ENCODE measurements around the gene CHST11. TPM values are rescaled to one million over a fixed set of nuclear protein-coding genes. Genes with fewer than 3 reads are reported as not detected.

CHST11 gene
- total and polyA plus RNA-seq, 9 donors, result 4.0 to 39.9 (median 20.1) TPM

- no peak overlapping the region for H3K27ac ChIP-seq
- no peak for DNase-seq
- intact Hi-C loops (cut with DNase I), result no loop called here
These were observed 289.8 kb downstream of the CHST11 start for GRCh38 chr12:104746467-104747088.

GRCh38 chr12:104747330-104747729, 290.6 kb downstream of the CHST11 start:
- no peak overlapping the region for H3K27ac ChIP-seq
- H3K9me3 ChIP-seq, result no peaks in the 10 kb centered on the region
- no peak for TF ChIP-seq POLR2A (IDR thresholded peaks at IDR 0.05)
- no peak for TF ChIP-seq CTCF (IDR thresholded peaks at IDR 0.05)
- H3K27me3 ChIP-seq, result no peaks in the 10 kb centered on the region
- intact Hi-C loops (cut with DNase I), result no loop called here
- WGBS, 3 donors, result 79 to 84% (median 80%) methylated on average over 2 of the region's 2 CpGs
- H3K36me3 ChIP-seq, result no peaks in the 10 kb centered on the region
- no peak for DNase-seq
- H3K4me3 ChIP-seq, result no peak overlapping the region
- H3K4me1 ChIP-seq (ENCODE audit: insufficient read depth), result no peaks in the 10 kb centered on the region

More at GRCh38 chr12:104746467-104747088, 289.8 kb downstream of the CHST11 start:
- Histone ChIP-seq H3K27me3 (no peaks in the 10 kb centered on the region), H3K4me3 (no peak overlapping the region), H3K4me1 (ENCODE audit: insufficient read depth) (no peaks in the 10 kb centered on the region), H3K9me3 (no peaks in the 10 kb centered on the region), H3K36me3 (no peaks in the 10 kb centered on the region)
- TF ChIP-seq EP300 (IDR thresholded peaks at IDR 0.05) (no peak), CTCF (IDR thresholded peaks at IDR 0.05) (no peak), POLR2A (IDR thresholded peaks at IDR 0.05) (no peak)
- 73 to 79% (median 76%) methylated on average over 6 of the region's 6 CpGs for WGBS, 3 donors

- TF ChIP-seq CTCF (IDR thresholded peaks at IDR 0.05), result no peak
- no peak for TF ChIP-seq EP300 (IDR thresholded peaks at IDR 0.05)
- no peak for TF ChIP-seq POLR2A (IDR thresholded peaks at IDR 0.05)
- intact Hi-C loops (cut with DNase I), result no loop called here
- Histone ChIP-seq H3K27me3 (no peaks in the 10 kb centered on the region), H3K9me3 (no peaks in the 10 kb centered on the region), H3K27ac (no peak overlapping the region), H3K36me3 (no peaks in the 10 kb centered on the region), H3K4me3 (no peak overlapping the region), H3K4me1 (ENCODE audit: insufficient read depth) (no peaks in the 10 kb centered on the region)
- WGBS, 3 donors, result 62 to 65% (median 63%) methylated on average over 8 of the region's 8 CpGs
- no peak for DNase-seq
These were observed 291.2 kb downstream of the CHST11 start for GRCh38 chr12:104747955-104748354.

- intact Hi-C loops (cut with DNase I), result no loop called here
- Histone ChIP-seq H3K27me3 (no peaks in the 10 kb centered on the region), H3K4me1 (ENCODE audit: insufficient read depth) (no peaks in the 10 kb centered on the region), H3K4me3 (no peak overlapping the region), H3K9me3 (no peaks in the 10 kb centered on the region), H3K27ac (no peak overlapping the region), H3K36me3 (no peaks in the 10 kb centered on the region)
- no peak for TF ChIP-seq CTCF (IDR thresholded peaks at IDR 0.05)
- TF ChIP-seq EP300 (IDR thresholded peaks at IDR 0.05), result no peak
- no peak for TF ChIP-seq POLR2A (IDR thresholded peaks at IDR 0.05)
- no peak for DNase-seq
- WGBS, 3 donors, result 66 to 81% (median 70%) methylated on average over 7 of the region's 7 CpGs
These were observed 291.6 kb downstream of the CHST11 start for GRCh38 chr12:104748356-104748755.

Measured in ovary (tissue), 9 donors.